Measurements from ENCODE around the gene KLHDC3. TPM values are rescaled to one million over a fixed set of nuclear protein-coding genes. Genes with fewer than 3 reads are reported as not detected.

Gene KLHDC3
- total and polyA plus RNA-seq, 2 donors (not counting 3 experiments of a cell fraction or from before 2014, with no cell fraction given): 84.8 to 120 TPM

GRCh38 chr6:43070028-43070632, 56.1 kb downstream of the KLHDC3 start:
- Histone ChIP-seq H2AFZ (ENCODE audit: low read depth, low read length) (no peak overlapping the region), H3K9me3 (replicated peaks; ENCODE audit: control insufficient read depth, insufficient read depth, low read length) (no peaks in the 10 kb centered on the region), H3K4me1 (ENCODE audit: control insufficient read depth, extremely low read depth, insufficient read depth, low read length) (no peaks in the 10 kb centered on the region), H3K36me3 (ENCODE audit: control insufficient read depth in 2 of 2, extremely low read depth in 1 of 2, insufficient read depth in 2 of 2, low read length in 2 of 2) (peaks cover 0 to 13% of the 10 kb centered on the region in 2 experiments), H3K4me3 (replicated peaks in 1 of 3; ENCODE audit: insufficient read depth in 1 of 3, low read depth in 1 of 3, low read length in 3 of 3) (no peak overlapping the region), H3K9me1 (replicated peaks; ENCODE audit: control insufficient read depth, extremely low read depth, insufficient read depth, low read length) (no peaks in the 10 kb centered on the region), H3K9ac (replicated peaks; ENCODE audit: extremely low read depth, insufficient read depth, low read length) (no peak overlapping the region), H4K20me1 (replicated peaks; ENCODE audit: control insufficient read depth, extremely low read depth, insufficient read depth, low read length) (no peaks in the 10 kb centered on the region), H3K27me3 (ENCODE audit: control insufficient read depth in 2 of 2, insufficient read depth in 2 of 2, low read length in 2 of 2) (no peaks in the 10 kb centered on the region), H3K79me2 (ENCODE audit: control insufficient read depth, insufficient read depth, low read length) (no peaks in the 10 kb centered on the region), H3K4me2 (ENCODE audit: insufficient read depth, low read length) (no peak overlapping the region), H3K27ac (ENCODE audit: insufficient read depth, low read depth, low read length) (no peak overlapping the region)
- peak; percentile 37 for DNase-seq (ENCODE audit: low read depth, low spot score)
- dilution Hi-C loops (cut with MboI; ENCODE audit: extremely low pct_ligation_motif_present, low sequenced_read_pairs): no loop called here
- POLR2A ChIA-PET: no interaction called here
- peak; percentile 83 for FAIRE-seq
- CTCF ChIA-PET: interaction anchor here (1.6 kb wide), 1 partner anchor 73 kb away, joined by 11 read pairs; no protein-coding TSS in a partner anchor
- no TSS peak for BruUV-seq (replicated peaks)
- TF ChIP-seq MAX (IDR thresholded peaks at IDR 0.05; ENCODE audit: insufficient read depth, insufficient read length) (no peak), CTCF (IDR thresholded peaks at IDR 0.05; ENCODE audit: extremely low read depth in 1 of 2, insufficient read depth in 1 of 2, low read depth in 1 of 2, low read length in 2 of 2) (peak; percentile 48 to 49)
- intact Hi-C loops (cut with micrococcal nuclease): loop anchor here (1.0 kb wide), 2 partner anchors 59 to 73 kb away; no protein-coding TSS in a partner anchor

Other genes starting within 250 kb of the KLHDC3 start
- 6.8 and 7.1 TPM in 2 replicates for gene BICRAL, start 232.2 kb upstream of the KLHDC3 start, total RNA-seq
- gene BICRAL, start 232.2 kb upstream of the KLHDC3 start, polyA plus RNA-seq: 5.6 and 5.8 TPM in 2 replicates
- 94.4 and 103 TPM in 2 replicates for gene RPL7L1, start 134.6 kb upstream of the KLHDC3 start, total RNA-seq
- gene RPL7L1, start 134.6 kb upstream of the KLHDC3 start, polyA plus RNA-seq: 31.1 and 36.9 TPM in 2 replicates
- not detected in 2 replicates for gene PTCRA, start 98.2 kb upstream of the KLHDC3 start, total RNA-seq
- 0.13 TPM in 1 of 2 replicates, not detected in the other for gene PTCRA, start 98.2 kb upstream of the KLHDC3 start, polyA plus RNA-seq
- 43.3 and 53.1 TPM in 2 replicates for gene CNPY3, start 84.8 kb upstream of the KLHDC3 start, total RNA-seq
- gene CNPY3, start 84.8 kb upstream of the KLHDC3 start, polyA plus RNA-seq: 40.8 and 46.4 TPM in 2 replicates
- gene GNMT, start 53.5 kb upstream of the KLHDC3 start, total RNA-seq: 0.42 and 1.2 TPM in 2 replicates
- gene GNMT, start 53.5 kb upstream of the KLHDC3 start, polyA plus RNA-seq: 0.41 and 0.70 TPM in 2 replicates
- 9.9 and 18.1 TPM in 2 replicates for gene PEX6, start 35.1 kb upstream of the KLHDC3 start, total RNA-seq
- gene PEX6, start 35.1 kb upstream of the KLHDC3 start, polyA plus RNA-seq: 10.8 and 11.2 TPM in 2 replicates
- 45.5 and 51.0 TPM in 2 replicates for gene PPP2R5D, start 29.7 kb upstream of the KLHDC3 start, total RNA-seq
- gene PPP2R5D, start 29.7 kb upstream of the KLHDC3 start, polyA plus RNA-seq: 58.9 and 60.2 TPM in 2 replicates
- 55.6 and 62.5 TPM in 2 replicates for gene MEA1, start 303 bp upstream of the KLHDC3 start, total RNA-seq
- 68.0 and 69.5 TPM in 2 replicates for gene MEA1, start 303 bp upstream of the KLHDC3 start, polyA plus RNA-seq
- 103 TPM in 2 replicates for gene RRP36, start 7.4 kb downstream of the KLHDC3 start, total RNA-seq
- 35.9 and 40.2 TPM in 2 replicates for gene RRP36, start 7.4 kb downstream of the KLHDC3 start, polyA plus RNA-seq
- 29.4 and 29.7 TPM in 2 replicates for gene CUL7, start 39.6 kb downstream of the KLHDC3 start, total RNA-seq
- 33.7 and 35.4 TPM in 2 replicates for gene CUL7, start 39.6 kb downstream of the KLHDC3 start, polyA plus RNA-seq
- gene MRPL2, start 45.2 kb downstream of the KLHDC3 start, total RNA-seq: 59.7 and 63.6 TPM in 2 replicates
- 37.6 and 43.1 TPM in 2 replicates for gene MRPL2, start 45.2 kb downstream of the KLHDC3 start, polyA plus RNA-seq
- gene KLC4, start 45.4 kb downstream of the KLHDC3 start, total RNA-seq: 26.8 and 26.9 TPM in 2 replicates
- gene KLC4, start 45.4 kb downstream of the KLHDC3 start, polyA plus RNA-seq: 17.4 and 17.7 TPM in 2 replicates
- 65.3 and 65.6 TPM in 2 replicates for gene PTK7, start 62.1 kb downstream of the KLHDC3 start, total RNA-seq
- 41.9 and 44.6 TPM in 2 replicates for gene PTK7, start 62.1 kb downstream of the KLHDC3 start, polyA plus RNA-seq
- gene SRF, start 157.0 kb downstream of the KLHDC3 start, total RNA-seq: 34.4 and 36.2 TPM in 2 replicates
- gene SRF, start 157.0 kb downstream of the KLHDC3 start, polyA plus RNA-seq: 55.8 and 61.5 TPM in 2 replicates
- 43.9 and 46.0 TPM in 2 replicates for gene CUL9, start 167.9 kb downstream of the KLHDC3 start, total RNA-seq
- 36.5 and 38.7 TPM in 2 replicates for gene CUL9, start 167.9 kb downstream of the KLHDC3 start, polyA plus RNA-seq
- 34.3 and 37.7 TPM in 2 replicates for gene DNPH1, start 215.2 kb downstream of the KLHDC3 start, total RNA-seq
- gene DNPH1, start 215.2 kb downstream of the KLHDC3 start, polyA plus RNA-seq: 120 and 131 TPM in 2 replicates
- gene TTBK1, start 229.2 kb downstream of the KLHDC3 start, total RNA-seq: 0.12 TPM in 1 of 2 replicates, not detected in the other
- gene TTBK1, start 229.2 kb downstream of the KLHDC3 start, polyA plus RNA-seq: 0.06 TPM in 2 replicates